Neural cell (in vitro differentiated cells): ENCODE measurements around the gene PTPRN2.

Experiments
- CTCF ChIP-seq: fragments of 450-650 bp; IDR thresholded peaks from 2 replicates; pipeline ENCODE4 v1.5.1; 2014; ENCODE audit warnings: antibody characterized with exemption, mild to moderate bottlenecking, moderate library complexity; ENCODE audit not compliant: poor library complexity, severe bottlenecking
- EP300 ChIP-seq: fragments of 450-650 bp; conservative IDR thresholded peaks from 2 replicates; pipeline ENCODE4 v1.6.1; 2014; ENCODE audit warnings: antibody characterized with exemption, mild to moderate bottlenecking, moderate library complexity; ENCODE audit not compliant: poor library complexity, severe bottlenecking
- EZH2 ChIP-seq: fragments of 200-600, 300-800 bp; shearing (Covaris generic), sonication (generic); IDR thresholded peaks from 2 replicates; pipeline ENCODE4 v1.6.1; 2014; ENCODE audit warnings: antibody characterized with exemption, low read length, borderline replicate concordance, mild to moderate bottlenecking; ENCODE audit not compliant: insufficient read depth, poor library complexity, severe bottlenecking
- MXI1 ChIP-seq: fragments of 450-650 bp; conservative IDR thresholded peaks from 2 replicates; pipeline ENCODE4 v1.6.1; 2014; ENCODE audit warnings: antibody characterized with exemption, mild to moderate bottlenecking; ENCODE audit not compliant: poor library complexity, severe bottlenecking
- POLR2AphosphoS5 ChIP-seq: IDR thresholded peaks from 2 replicates; pipeline ENCODE4 v1.6.1; 2012
- RAD21 ChIP-seq: fragments of 450-650 bp; conservative IDR thresholded peaks from 2 replicates; pipeline ENCODE4 v1.6.1; 2014; ENCODE audit warnings: antibody characterized with exemption, mild to moderate bottlenecking, moderate library complexity
- SMC3 ChIP-seq: fragments of 450-650 bp; conservative IDR thresholded peaks from 2 replicates; pipeline ENCODE4 v1.6.1; 2014; ENCODE audit warnings: antibody characterized with exemption, mild to moderate bottlenecking, moderate library complexity; ENCODE audit not compliant: poor library complexity
- TAF1 ChIP-seq: IDR thresholded peaks from 2 replicates; pipeline ENCODE4 v1.6.1; 2012; ENCODE audit warnings: low read depth
- TF ChIP-seq, protein P1 (sequence below): IDR thresholded peaks from 2 replicates; pipeline ENCODE4 v1.6.1; 2012; ENCODE audit warnings: borderline replicate concordance

- TF ChIP-seq CTCF (no peak), TAF1 (no peak), POLR2AphosphoS5 (no peak), EZH2 (no peak), SMC3 (no peak), EP300 (no peak), RAD21 (no peak), MXI1 (no peak)
- TF ChIP-seq, protein P1, sequence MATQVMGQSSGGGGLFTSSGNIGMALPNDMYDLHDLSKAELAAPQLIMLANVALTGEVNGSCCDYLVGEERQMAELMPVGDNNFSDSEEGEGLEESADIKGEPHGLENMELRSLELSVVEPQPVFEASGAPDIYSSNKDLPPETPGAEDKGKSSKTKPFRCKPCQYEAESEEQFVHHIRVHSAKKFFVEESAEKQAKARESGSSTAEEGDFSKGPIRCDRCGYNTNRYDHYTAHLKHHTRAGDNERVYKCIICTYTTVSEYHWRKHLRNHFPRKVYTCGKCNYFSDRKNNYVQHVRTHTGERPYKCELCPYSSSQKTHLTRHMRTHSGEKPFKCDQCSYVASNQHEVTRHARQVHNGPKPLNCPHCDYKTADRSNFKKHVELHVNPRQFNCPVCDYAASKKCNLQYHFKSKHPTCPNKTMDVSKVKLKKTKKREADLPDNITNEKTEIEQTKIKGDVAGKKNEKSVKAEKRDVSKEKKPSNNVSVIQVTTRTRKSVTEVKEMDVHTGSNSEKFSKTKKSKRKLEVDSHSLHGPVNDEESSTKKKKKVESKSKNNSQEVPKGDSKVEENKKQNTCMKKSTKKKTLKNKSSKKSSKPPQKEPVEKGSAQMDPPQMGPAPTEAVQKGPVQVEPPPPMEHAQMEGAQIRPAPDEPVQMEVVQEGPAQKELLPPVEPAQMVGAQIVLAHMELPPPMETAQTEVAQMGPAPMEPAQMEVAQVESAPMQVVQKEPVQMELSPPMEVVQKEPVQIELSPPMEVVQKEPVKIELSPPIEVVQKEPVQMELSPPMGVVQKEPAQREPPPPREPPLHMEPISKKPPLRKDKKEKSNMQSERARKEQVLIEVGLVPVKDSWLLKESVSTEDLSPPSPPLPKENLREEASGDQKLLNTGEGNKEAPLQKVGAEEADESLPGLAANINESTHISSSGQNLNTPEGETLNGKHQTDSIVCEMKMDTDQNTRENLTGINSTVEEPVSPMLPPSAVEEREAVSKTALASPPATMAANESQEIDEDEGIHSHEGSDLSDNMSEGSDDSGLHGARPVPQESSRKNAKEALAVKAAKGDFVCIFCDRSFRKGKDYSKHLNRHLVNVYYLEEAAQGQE: no peak
Observed at GRCh38 chr7:158123214-158123613, 464.4 kb downstream of the PTPRN2 start.
